ENCODE measurements around the gene C9.
"Not testable (repeated sequence)": the region's sequence is repeated elsewhere in the genome, so short reads cannot be mapped to it uniquely, and the experiment has no call there.

Gene C9

GRCh38 chr5:39260095-39260494 lies 104.2 kb downstream of the C9 start:
- DNase-seq (ENCODE audit: low spot score): no peak

DNA sequence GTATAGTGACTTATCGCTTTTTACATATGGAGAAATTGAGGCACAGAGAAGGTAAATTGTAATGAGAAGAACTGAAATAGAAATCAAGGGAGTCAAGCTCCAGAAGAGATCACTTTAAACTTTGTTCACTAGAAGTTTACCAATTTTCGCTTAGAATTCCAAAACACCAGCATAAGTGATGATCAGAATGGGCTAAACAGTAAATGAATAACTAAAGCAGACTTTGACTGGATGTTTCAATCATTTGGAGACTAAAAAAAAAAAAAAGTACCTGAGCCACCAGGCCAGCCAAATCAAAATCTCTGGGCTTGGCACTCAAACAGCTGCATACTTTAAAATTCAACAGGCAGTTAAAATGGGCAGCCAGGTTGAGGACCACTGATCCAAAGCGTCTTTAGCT lies 106.7 kb downstream of the C9 start:
- no peak for DNase-seq (ENCODE audit: low spot score)

DNA sequence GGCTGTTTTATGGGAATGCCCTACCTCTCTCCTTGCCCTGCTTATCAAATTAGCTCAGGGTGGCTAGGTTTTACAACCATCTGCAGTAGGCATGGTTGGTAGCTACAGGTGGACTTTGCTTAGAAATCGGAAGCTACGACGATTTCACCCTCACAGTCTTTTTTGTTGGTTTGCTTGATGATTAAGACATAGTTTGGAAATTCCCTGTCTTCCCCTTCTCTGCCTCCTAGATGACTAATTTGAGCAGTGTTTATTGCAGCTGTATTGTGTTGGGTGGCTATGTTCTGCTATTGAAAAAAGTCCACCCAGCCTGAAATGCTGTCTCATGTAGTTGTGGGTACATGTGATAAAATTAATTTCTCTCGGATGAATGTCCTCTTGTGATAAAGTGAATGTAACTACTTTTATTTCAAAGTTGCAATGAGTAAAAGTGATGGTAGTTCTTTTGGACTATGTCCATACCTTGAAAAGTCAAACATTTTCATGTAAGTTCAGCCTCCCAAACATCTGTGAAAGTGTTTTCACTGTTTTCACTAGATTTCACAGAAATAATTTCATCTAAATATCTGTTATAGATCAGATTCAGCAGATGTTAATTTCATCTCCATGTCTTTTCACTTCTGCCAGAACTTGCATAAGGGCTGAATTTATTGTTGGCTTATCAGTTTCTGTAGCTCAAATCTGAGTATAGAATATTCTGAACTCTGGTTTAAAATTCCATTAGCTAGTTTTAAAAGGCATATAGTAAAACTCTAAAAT lies 107.6 kb downstream of the C9 start:
- DNase-seq (ENCODE audit: low spot score): no peak

- no peak for DNase-seq (ENCODE audit: low spot score)
These were observed 108.9 kb downstream of the C9 start for GRCh38 chr5:39255406-39255805.

GRCh38 chr5:39254671-39255070 lies 109.6 kb downstream of the C9 start:
- no peak for DNase-seq (ENCODE audit: low spot score)

DNA sequence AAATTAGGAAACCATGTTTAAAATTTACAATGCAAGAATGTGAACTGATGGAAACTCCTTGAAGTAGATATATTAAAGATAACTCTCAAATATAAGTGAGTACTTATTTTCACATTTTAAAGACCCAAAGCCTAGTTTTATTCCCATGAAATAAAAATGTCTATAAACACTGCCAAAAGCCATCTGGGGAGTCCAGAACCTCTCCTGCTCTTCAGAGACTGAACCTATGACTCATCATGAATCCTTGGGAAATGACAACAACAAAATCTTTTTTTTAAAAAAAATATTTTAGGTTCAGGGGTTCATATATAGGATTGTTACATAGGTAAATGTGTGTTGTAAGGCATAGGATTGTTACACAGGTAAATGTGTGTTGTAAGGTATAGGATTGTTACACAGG lies 111.1 kb downstream of the C9 start:
- DNase-seq (ENCODE audit: low spot score): no peak

GRCh38 chr5:39249564-39250274 lies 114.6 kb downstream of the C9 start:
- DNase-seq (ENCODE audit: low spot score): no peak

DNA sequence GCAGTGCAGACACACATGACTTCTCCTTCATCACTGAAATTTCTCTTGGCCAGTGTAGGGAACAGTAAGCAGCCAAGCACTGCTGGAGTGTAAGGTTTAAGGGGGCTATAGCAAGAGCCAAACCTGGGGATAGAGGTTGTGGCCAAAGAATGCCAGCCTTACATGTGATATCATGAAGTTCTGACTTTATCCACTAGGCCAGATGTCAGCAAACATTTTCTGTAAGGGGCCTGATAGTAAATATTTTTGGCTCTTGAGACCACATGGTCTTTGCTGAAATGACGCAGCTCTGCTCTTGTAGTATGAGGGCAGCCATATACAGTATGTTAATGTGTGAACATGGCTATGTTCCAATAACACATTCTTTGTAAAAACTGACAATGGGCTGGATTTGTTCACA lies 115.2 kb downstream of the C9 start:
- no peak for DNase-seq (ENCODE audit: low spot score)

DNA sequence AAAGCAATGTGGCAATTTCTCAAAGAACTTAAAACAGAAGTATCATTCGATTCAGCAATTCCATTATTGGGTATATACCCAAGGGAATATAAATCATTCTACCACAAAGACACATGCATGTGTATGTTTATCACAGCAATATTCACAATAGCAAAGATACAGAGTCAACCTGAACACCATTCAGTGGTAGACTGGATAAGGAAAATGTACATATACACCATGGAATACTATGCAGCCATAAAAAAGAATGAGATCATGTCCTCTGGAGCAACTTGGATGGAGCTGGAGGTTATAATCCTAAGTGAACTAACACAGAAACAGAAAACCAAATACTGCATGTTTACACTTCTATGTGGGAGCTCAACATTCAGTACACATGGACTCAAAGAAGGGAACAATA lies 123.5 kb downstream of the C9 start:
- DNase-seq (ENCODE audit: low spot score): no peak

DNA sequence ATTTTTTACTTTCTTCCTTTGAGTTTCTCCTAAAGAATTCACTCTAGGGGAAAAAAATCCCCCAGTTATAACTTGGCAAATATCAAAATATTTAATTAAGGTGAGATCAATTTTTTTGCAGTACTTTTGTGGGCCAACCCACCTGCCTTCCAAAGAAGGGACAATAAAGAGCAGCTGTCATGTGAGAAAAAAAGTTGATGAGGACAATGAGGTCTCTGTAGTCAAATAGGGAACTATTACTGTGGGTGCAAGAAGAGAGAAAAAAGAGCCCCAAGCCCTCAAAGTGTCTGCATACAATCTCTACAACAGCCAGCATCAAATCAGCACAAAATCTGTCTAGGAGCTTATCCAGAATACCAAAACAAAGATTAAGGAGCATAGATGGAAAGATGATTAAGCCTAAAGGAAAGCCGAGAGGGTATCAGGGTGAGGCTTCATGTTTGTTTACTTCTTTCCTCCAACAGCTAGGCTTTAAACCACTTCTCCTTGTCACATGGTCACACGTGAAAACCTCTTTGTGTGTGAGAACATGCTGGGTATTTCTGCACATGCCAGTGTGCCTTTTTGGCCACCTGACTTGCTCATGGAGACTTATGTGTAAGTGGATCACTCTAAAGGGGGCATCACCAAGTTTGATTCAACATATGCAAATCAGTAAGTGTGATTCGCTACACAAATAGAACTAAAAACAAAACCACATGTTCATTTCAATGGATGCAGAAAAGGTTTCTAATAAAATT lies 125.8 kb downstream of the C9 start:
- DNase-seq (ENCODE audit: low spot score): no peak

GRCh38 chr5:39236718-39237117 lies 127.6 kb downstream of the C9 start:
- DNase-seq (ENCODE audit: low spot score): no peak

GRCh38 chr5:39235648-39236047 lies 128.6 kb downstream of the C9 start:
- no peak for DNase-seq (ENCODE audit: low spot score)

DNA sequence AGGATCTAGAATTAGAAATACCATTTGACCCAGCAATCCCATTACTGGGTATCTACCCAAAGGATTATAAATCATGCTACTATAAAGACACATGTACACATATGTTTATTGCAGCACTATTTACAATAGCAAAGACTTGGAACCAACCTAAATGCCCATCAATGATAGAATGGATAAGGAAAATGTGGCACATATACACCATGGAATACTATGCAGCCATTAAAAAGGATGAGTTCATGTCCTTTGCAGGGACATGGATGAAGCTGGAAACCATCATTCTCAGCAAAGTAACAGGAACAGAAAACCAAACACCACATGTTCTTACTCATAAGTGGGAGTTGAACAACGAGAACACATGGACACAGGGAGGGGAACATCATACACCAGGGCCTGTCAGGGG lies 129.8 kb downstream of the C9 start:
- DNase-seq (ENCODE audit: low spot score): not testable (repeated sequence)

Measured in D341Med (cell line).